Central memory CD8-positive, alpha-beta T cell (primary cell): ENCODE results near the gene AEBP1.

Source experiments
- ATAC-seq: fragments of 150-1000 bp; cut with Tn5 transposase; replicated peaks from 2 replicates; pipeline ENCODE4 v1.10.0; 2022; ENCODE audit warnings: mild to moderate bottlenecking, moderate FRiP score, moderate number of reproducible peaks; ENCODE audit not compliant: poor library complexity, severe bottlenecking; ENCODE audit errors: extremely low read depth
- DNase-seq, 2 donors: peaks; one replicate each; pipeline ENCODE4 v3.0.0; 2021; ENCODE audit warnings: low spot score in 2 of 2
- H3K27ac Mint-ChIP-seq: one replicate; pipeline ENCODE4 v1.8.0; 2022; ENCODE audit warnings: low read depth, mild to moderate bottlenecking, moderate library complexity, mixed read lengths
- H3K27me3 Mint-ChIP-seq: one replicate; pipeline ENCODE4 v1.8.0; 2022; ENCODE audit warnings: mixed read lengths
- H3K36me3 Mint-ChIP-seq: one replicate; pipeline ENCODE4 v1.8.0; 2022; ENCODE audit warnings: mild to moderate bottlenecking, moderate library complexity, mixed read lengths; ENCODE audit not compliant: insufficient read depth
- H3K4me1 Mint-ChIP-seq: one replicate; pipeline ENCODE4 v1.8.0; 2022; ENCODE audit warnings: mixed read lengths
- H3K4me3 Mint-ChIP-seq: one replicate; pipeline ENCODE4 v1.8.0; 2022; ENCODE audit warnings: mild to moderate bottlenecking, moderate library complexity, mixed read lengths
- H3K9me3 Mint-ChIP-seq: one replicate; pipeline ENCODE4 v1.8.0; 2022; ENCODE audit warnings: mixed read lengths

The AEBP1 gene

GRCh38 chr7:44142028-44142427, 37.9 kb downstream of the AEBP1 start:
- Mint-ChIP-seq H3K4me1 (no peaks in the 10 kb centered on the region), H3K27me3 (peaks cover 37% of the 10 kb centered on the region), H3K9me3 (no peaks in the 10 kb centered on the region), H3K27ac (no peak overlapping the region), H3K36me3 (no peaks in the 10 kb centered on the region), H3K4me3 (no peak overlapping the region)
- DNase-seq: no peak
- ATAC-seq: no peak

GRCh38 chr7:44143646-44144250, 39.6 kb downstream of the AEBP1 start:
- no peak overlapping the region for H3K27ac Mint-ChIP-seq

GRCh38 chr7:44144426-44144967, 40.4 kb downstream of the AEBP1 start:
- DNase-seq (no peak), ATAC-seq (no peak)
- Mint-ChIP-seq H3K27ac (no peak overlapping the region), H3K27me3 (peaks cover 23% of the 10 kb centered on the region), H3K36me3 (no peaks in the 10 kb centered on the region), H3K4me3 (no peak overlapping the region), H3K4me1 (no peaks in the 10 kb centered on the region), H3K9me3 (no peaks in the 10 kb centered on the region)

More at GRCh38 chr7:44143646-44144250, 39.6 kb downstream of the AEBP1 start:
- DNase-seq: no peak
- Mint-ChIP-seq H3K4me3 (no peak overlapping the region), H3K27me3 (peaks cover 30% of the 10 kb centered on the region), H3K9me3 (no peaks in the 10 kb centered on the region), H3K4me1 (no peaks in the 10 kb centered on the region), H3K36me3 (no peaks in the 10 kb centered on the region)
- ATAC-seq: no peak

- Mint-ChIP-seq H3K4me1 (no peaks in the 10 kb centered on the region), H3K27ac (no peak overlapping the region), H3K27me3 (peaks cover 17% of the 10 kb centered on the region), H3K9me3 (no peaks in the 10 kb centered on the region), H3K36me3 (no peaks in the 10 kb centered on the region), H3K4me3 (peak overlapping the region; percentile 54)
- DNase-seq: no peak
- no peak for ATAC-seq
These were observed 40.9 kb downstream of the AEBP1 start for GRCh38 chr7:44144968-44145478.

- Mint-ChIP-seq H3K9me3 (no peaks in the 10 kb centered on the region), H3K27ac (no peak overlapping the region), H3K4me3 (peak overlapping the region; percentile 54), H3K36me3 (no peaks in the 10 kb centered on the region), H3K4me1 (no peaks in the 10 kb centered on the region), H3K27me3 (peaks cover 13% of the 10 kb centered on the region)
- DNase-seq (no peak), ATAC-seq (peak; percentile 43)
These were observed 41.4 kb downstream of the AEBP1 start for GRCh38 chr7:44145479-44145968.

- DNase-seq (no peak), ATAC-seq (peak; percentile 24)
- no peaks in the 10 kb centered on the region for H3K9me3 Mint-ChIP-seq
- H3K27me3 Mint-ChIP-seq: peaks cover 13% of the 10 kb centered on the region
- H3K36me3 Mint-ChIP-seq: no peaks in the 10 kb centered on the region
- peak overlapping the region; percentile 54 for H3K4me3 Mint-ChIP-seq
- no peaks in the 10 kb centered on the region for H3K4me1 Mint-ChIP-seq
- no peak overlapping the region for H3K27ac Mint-ChIP-seq
These were observed 42.1 kb downstream of the AEBP1 start for GRCh38 chr7:44145969-44146911.

- Mint-ChIP-seq H3K9me3 (no peaks in the 10 kb centered on the region), H3K36me3 (no peaks in the 10 kb centered on the region), H3K4me3 (peak overlapping the region; percentile 32), H3K27ac (no peak overlapping the region), H3K4me1 (no peaks in the 10 kb centered on the region), H3K27me3 (peaks cover 13% of the 10 kb centered on the region)
- DNase-seq (no peak), ATAC-seq (no peak)
These were observed 43.2 kb downstream of the AEBP1 start for GRCh38 chr7:44147026-44147991.

GRCh38 chr7:44148166-44148565, 44.0 kb downstream of the AEBP1 start:
- ATAC-seq: no peak
- H3K27ac Mint-ChIP-seq: no peak overlapping the region
- DNase-seq: no peak
- H3K4me1 Mint-ChIP-seq: no peaks in the 10 kb centered on the region
- H3K9me3 Mint-ChIP-seq: no peaks in the 10 kb centered on the region
- H3K4me3 Mint-ChIP-seq: no peak overlapping the region
- H3K27me3 Mint-ChIP-seq: peaks cover 13% of the 10 kb centered on the region
- H3K36me3 Mint-ChIP-seq: no peaks in the 10 kb centered on the region

- Mint-ChIP-seq H3K27me3 (peaks cover 13% of the 10 kb centered on the region), H3K9me3 (no peaks in the 10 kb centered on the region), H3K36me3 (no peaks in the 10 kb centered on the region), H3K27ac (no peak overlapping the region), H3K4me3 (no peak overlapping the region), H3K4me1 (no peaks in the 10 kb centered on the region)
- ATAC-seq: no peak
- DNase-seq: no peak
These were observed 44.9 kb downstream of the AEBP1 start for GRCh38 chr7:44148961-44149536.

- no peak for ATAC-seq
- no peaks in the 10 kb centered on the region for H3K36me3 Mint-ChIP-seq
- no peak overlapping the region for H3K4me3 Mint-ChIP-seq
These were observed 45.7 kb downstream of the AEBP1 start for GRCh38 chr7:44149571-44150465.

GRCh38 chr7:44150466-44150832, 46.3 kb downstream of the AEBP1 start:
- Mint-ChIP-seq H3K9me3 (no peaks in the 10 kb centered on the region), H3K27ac (no peak overlapping the region), H3K4me3 (no peak overlapping the region), H3K27me3 (peaks cover 4% of the 10 kb centered on the region), H3K4me1 (no peaks in the 10 kb centered on the region), H3K36me3 (no peaks in the 10 kb centered on the region)
- ATAC-seq (no peak), DNase-seq (no peak)

More at GRCh38 chr7:44149571-44150465, 45.7 kb downstream of the AEBP1 start:
- H3K9me3 Mint-ChIP-seq: no peaks in the 10 kb centered on the region
- no peak for DNase-seq
- H3K27ac Mint-ChIP-seq: no peak overlapping the region
- H3K27me3 Mint-ChIP-seq: peaks cover 10% of the 10 kb centered on the region
- no peaks in the 10 kb centered on the region for H3K4me1 Mint-ChIP-seq
